ENCODE results near the gene FPR2. TPM values are rescaled to one million over a fixed set of nuclear protein-coding genes. Genes with fewer than 3 reads are reported as not detected.

Gene FPR2
- total and polyA plus RNA-seq, 9 of the 15 experiments (the other 6 are each of a cell fraction or from before 2014, with no cell fraction given), result 0.03 to 0.15 (median 0.07) TPM; not detected in 6

DNA sequence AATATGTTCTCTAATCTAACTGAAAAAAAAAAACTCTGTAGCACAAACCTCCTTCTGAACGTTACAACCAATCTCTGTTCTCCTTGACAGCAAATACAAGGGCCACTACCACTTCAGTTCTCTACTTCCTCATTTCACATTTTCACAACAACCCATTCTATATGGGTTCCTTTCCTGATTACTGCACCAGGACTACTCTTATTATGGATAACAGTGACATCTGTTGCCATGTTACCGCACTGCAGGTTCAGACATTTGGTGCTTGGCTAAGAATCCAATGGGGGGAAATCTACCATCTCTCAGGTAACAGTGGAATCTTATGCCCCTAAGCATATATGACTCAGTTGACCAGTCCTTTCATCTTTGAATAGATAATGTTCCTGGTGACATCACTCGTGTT is 22.4 kb downstream of the FPR2 start (continued):
- TF ChIP-seq, protein P1, sequence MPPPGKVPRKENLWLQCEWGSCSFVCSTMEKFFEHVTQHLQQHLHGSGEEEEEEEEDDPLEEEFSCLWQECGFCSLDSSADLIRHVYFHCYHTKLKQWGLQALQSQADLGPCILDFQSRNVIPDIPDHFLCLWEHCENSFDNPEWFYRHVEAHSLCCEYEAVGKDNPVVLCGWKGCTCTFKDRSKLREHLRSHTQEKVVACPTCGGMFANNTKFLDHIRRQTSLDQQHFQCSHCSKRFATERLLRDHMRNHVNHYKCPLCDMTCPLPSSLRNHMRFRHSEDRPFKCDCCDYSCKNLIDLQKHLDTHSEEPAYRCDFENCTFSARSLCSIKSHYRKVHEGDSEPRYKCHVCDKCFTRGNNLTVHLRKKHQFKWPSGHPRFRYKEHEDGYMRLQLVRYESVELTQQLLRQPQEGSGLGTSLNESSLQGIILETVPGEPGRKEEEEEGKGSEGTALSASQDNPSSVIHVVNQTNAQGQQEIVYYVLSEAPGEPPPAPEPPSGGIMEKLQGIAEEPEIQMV (tag; conservative IDR thresholded peaks at IDR 0.05; ENCODE audit: low read depth), result no peak
- peak; percentile 77 for TF ChIP-seq SPI1 (IDR thresholded peaks at IDR 0.05; ENCODE audit: borderline replicate concordance, low read depth, low read length)
- TF ChIP-seq ATF7 (IDR thresholded peaks at IDR 0.05), result peak; percentile 35; the same call in 1 of the 2 replicates
- TF ChIP-seq, protein P2, sequence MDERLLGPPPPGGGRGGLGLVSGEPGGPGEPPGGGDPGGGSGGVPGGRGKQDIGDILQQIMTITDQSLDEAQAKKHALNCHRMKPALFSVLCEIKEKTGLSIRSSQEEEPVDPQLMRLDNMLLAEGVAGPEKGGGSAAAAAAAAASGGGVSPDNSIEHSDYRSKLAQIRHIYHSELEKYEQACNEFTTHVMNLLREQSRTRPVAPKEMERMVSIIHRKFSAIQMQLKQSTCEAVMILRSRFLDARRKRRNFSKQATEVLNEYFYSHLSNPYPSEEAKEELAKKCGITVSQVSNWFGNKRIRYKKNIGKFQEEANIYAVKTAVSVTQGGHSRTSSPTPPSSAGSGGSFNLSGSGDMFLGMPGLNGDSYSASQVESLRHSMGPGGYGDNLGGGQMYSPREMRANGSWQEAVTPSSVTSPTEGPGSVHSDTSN (CRISPR knock-in tag; IDR thresholded peaks at IDR 0.05; ENCODE audit: low read depth), result no peak
- TF ChIP-seq, protein P2 (tag; conservative IDR thresholded peaks at IDR 0.05; ENCODE audit: low read depth), result no peak
- TF ChIP-seq, protein P3, sequence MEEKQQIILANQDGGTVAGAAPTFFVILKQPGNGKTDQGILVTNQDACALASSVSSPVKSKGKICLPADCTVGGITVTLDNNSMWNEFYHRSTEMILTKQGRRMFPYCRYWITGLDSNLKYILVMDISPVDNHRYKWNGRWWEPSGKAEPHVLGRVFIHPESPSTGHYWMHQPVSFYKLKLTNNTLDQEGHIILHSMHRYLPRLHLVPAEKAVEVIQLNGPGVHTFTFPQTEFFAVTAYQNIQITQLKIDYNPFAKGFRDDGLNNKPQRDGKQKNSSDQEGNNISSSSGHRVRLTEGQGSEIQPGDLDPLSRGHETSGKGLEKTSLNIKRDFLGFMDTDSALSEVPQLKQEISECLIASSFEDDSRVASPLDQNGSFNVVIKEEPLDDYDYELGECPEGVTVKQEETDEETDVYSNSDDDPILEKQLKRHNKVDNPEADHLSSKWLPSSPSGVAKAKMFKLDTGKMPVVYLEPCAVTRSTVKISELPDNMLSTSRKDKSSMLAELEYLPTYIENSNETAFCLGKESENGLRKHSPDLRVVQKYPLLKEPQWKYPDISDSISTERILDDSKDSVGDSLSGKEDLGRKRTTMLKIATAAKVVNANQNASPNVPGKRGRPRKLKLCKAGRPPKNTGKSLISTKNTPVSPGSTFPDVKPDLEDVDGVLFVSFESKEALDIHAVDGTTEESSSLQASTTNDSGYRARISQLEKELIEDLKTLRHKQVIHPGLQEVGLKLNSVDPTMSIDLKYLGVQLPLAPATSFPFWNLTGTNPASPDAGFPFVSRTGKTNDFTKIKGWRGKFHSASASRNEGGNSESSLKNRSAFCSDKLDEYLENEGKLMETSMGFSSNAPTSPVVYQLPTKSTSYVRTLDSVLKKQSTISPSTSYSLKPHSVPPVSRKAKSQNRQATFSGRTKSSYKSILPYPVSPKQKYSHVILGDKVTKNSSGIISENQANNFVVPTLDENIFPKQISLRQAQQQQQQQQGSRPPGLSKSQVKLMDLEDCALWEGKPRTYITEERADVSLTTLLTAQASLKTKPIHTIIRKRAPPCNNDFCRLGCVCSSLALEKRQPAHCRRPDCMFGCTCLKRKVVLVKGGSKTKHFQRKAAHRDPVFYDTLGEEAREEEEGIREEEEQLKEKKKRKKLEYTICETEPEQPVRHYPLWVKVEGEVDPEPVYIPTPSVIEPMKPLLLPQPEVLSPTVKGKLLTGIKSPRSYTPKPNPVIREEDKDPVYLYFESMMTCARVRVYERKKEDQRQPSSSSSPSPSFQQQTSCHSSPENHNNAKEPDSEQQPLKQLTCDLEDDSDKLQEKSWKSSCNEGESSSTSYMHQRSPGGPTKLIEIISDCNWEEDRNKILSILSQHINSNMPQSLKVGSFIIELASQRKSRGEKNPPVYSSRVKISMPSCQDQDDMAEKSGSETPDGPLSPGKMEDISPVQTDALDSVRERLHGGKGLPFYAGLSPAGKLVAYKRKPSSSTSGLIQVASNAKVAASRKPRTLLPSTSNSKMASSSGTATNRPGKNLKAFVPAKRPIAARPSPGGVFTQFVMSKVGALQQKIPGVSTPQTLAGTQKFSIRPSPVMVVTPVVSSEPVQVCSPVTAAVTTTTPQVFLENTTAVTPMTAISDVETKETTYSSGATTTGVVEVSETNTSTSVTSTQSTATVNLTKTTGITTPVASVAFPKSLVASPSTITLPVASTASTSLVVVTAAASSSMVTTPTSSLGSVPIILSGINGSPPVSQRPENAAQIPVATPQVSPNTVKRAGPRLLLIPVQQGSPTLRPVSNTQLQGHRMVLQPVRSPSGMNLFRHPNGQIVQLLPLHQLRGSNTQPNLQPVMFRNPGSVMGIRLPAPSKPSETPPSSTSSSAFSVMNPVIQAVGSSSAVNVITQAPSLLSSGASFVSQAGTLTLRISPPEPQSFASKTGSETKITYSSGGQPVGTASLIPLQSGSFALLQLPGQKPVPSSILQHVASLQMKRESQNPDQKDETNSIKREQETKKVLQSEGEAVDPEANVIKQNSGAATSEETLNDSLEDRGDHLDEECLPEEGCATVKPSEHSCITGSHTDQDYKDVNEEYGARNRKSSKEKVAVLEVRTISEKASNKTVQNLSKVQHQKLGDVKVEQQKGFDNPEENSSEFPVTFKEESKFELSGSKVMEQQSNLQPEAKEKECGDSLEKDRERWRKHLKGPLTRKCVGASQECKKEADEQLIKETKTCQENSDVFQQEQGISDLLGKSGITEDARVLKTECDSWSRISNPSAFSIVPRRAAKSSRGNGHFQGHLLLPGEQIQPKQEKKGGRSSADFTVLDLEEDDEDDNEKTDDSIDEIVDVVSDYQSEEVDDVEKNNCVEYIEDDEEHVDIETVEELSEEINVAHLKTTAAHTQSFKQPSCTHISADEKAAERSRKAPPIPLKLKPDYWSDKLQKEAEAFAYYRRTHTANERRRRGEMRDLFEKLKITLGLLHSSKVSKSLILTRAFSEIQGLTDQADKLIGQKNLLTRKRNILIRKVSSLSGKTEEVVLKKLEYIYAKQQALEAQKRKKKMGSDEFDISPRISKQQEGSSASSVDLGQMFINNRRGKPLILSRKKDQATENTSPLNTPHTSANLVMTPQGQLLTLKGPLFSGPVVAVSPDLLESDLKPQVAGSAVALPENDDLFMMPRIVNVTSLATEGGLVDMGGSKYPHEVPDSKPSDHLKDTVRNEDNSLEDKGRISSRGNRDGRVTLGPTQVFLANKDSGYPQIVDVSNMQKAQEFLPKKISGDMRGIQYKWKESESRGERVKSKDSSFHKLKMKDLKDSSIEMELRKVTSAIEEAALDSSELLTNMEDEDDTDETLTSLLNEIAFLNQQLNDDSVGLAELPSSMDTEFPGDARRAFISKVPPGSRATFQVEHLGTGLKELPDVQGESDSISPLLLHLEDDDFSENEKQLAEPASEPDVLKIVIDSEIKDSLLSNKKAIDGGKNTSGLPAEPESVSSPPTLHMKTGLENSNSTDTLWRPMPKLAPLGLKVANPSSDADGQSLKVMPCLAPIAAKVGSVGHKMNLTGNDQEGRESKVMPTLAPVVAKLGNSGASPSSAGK (IDR thresholded peaks at IDR 0.05), result no peak
- peak; percentile 32; the same call in 1 of the 2 replicates for TF ChIP-seq LEF1 (IDR thresholded peaks at IDR 0.05)
- TF ChIP-seq CAMTA2 (CRISPR knock-in tag; conservative IDR thresholded peaks at IDR 0.05), result no peak
- 0 out of 2 replicates have a peak, but pooled peaks have one; percentile 22 for TF ChIP-seq L3MBTL2 (IDR thresholded peaks at IDR 0.05)
- no peak for TF ChIP-seq RBM22 (IDR thresholded peaks at IDR 0.05; ENCODE audit: low read depth, low read length, poor library complexity, severe bottlenecking)
- TF ChIP-seq, protein P4, sequence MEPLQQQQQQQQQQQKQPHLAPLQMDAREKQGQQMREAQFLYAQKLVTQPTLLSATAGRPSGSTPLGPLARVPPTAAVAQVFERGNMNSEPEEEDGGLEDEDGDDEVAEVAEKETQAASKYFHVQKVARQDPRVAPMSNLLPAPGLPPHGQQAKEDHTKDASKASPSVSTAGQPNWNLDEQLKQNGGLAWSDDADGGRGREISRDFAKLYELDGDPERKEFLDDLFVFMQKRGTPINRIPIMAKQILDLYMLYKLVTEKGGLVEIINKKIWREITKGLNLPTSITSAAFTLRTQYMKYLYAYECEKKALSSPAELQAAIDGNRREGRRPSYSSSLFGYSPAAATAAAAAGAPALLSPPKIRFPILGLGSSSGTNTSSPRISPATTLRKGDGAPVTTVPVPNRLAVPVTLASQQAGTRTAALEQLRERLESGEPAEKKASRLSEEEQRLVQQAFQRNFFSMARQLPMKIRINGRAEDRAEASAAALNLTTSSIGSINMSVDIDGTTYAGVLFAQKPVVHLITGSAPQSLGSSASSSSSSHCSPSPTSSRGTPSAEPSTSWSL (CRISPR knock-in tag; IDR thresholded peaks at IDR 0.05; ENCODE audit: borderline replicate concordance), result no peak

Data from K562 (cell line).